GM23338 (cell line): Measurements from ENCODE around the gene MAPK4. TPM values are rescaled to one million over a fixed set of nuclear protein-coding genes. Genes with fewer than 3 reads are reported as not detected.
"Not testable (repeated sequence)": the region's sequence is repeated elsewhere in the genome, so short reads cannot be mapped to it uniquely, and the experiment has no call there.

Source experiments
- ATAC-seq: fragments of 200-7000 bp; cut with Tn5 transposase; 3 replicates; pipeline ENCODE4 v1.9.1; 2020
- DNase-seq: peaks from one replicate; pipeline ENCODE4 v3.0.0-alpha.2; 2015; ENCODE audit warnings: low spot score
- H2AFZ ChIP-seq: fragments of 200-600 bp; sonication (generic); 2 replicates; pipeline ENCODE4 v1.8.0; 2016; ENCODE audit warnings: antibody characterized with exemption, mild to moderate bottlenecking, moderate library complexity
- H3F3A ChIP-seq: fragments of 200-600 bp; sonication (generic); replicated peaks from 2 replicates; pipeline ENCODE4 v1.8.0; 2017; ENCODE audit warnings: antibody characterized with exemption, mixed run types, low read depth
- H3K27ac ChIP-seq: fragments of 200-600 bp; sonication (generic); 2 replicates; pipeline ENCODE4 v1.6.1; 2016; ENCODE audit warnings: low read depth
- H3K27me3 ChIP-seq: fragments of 200-600 bp; sonication (generic); 2 replicates; pipeline ENCODE4 v1.8.0; 2016; ENCODE audit warnings: mild to moderate bottlenecking, mixed run types, moderate library complexity; ENCODE audit not compliant: insufficient read depth
- H3K36me3 ChIP-seq: fragments of 200-600 bp; sonication (generic); 2 replicates; pipeline ENCODE4 v1.8.0; 2016; ENCODE audit warnings: mild to moderate bottlenecking; ENCODE audit not compliant: insufficient read depth
- H3K4me1 ChIP-seq: fragments of 200-600 bp; sonication (generic); 2 replicates; pipeline ENCODE4 v1.8.0; 2016; ENCODE audit warnings: mild to moderate bottlenecking, moderate library complexity; ENCODE audit not compliant: insufficient read depth
- H3K4me2 ChIP-seq: fragments of 200-600 bp; sonication (generic); 2 replicates; pipeline ENCODE4 v1.7.1; 2017; ENCODE audit warnings: mixed run types
- H3K4me3 ChIP-seq: fragments of 200-600 bp; sonication (generic); 2 replicates; pipeline ENCODE4 v1.6.1; 2016; ENCODE audit warnings: mixed run types
- H3K79me2 ChIP-seq: fragments of 200-600 bp; sonication (generic); replicated peaks from 2 replicates; pipeline ENCODE4 v1.8.0; 2017; ENCODE audit warnings: mild to moderate bottlenecking; ENCODE audit not compliant: insufficient read depth
- H3K9me2 ChIP-seq: fragments of 200-600 bp; sonication (generic); 2 replicates; pipeline ENCODE4 v1.8.0; 2017; ENCODE audit not compliant: insufficient read depth
- H4K20me1 ChIP-seq: fragments of 200-600 bp; sonication (generic); replicated peaks from 2 replicates; pipeline ENCODE4 v1.8.0; 2017; ENCODE audit warnings: mild to moderate bottlenecking; ENCODE audit not compliant: insufficient read depth
- H3K27ac Mint-ChIP-seq: 2 replicates; pipeline ENCODE4 v1.8.0; 2020; ENCODE audit warnings: inconsistent platforms, mild to moderate bottlenecking, moderate library complexity, mixed read lengths
- H3K27me3 Mint-ChIP-seq: 3 replicates; pipeline ENCODE4 v1.8.0; 2022; ENCODE audit warnings: low read depth, mild to moderate bottlenecking, moderate library complexity, mixed read lengths, inconsistent platforms; ENCODE audit not compliant: insufficient read depth, poor library complexity
- H3K36me3 Mint-ChIP-seq: 3 replicates; pipeline ENCODE4 v1.8.0; 2021; ENCODE audit warnings: low read depth, mild to moderate bottlenecking, inconsistent platforms, moderate library complexity, mixed read lengths
- H3K4me1 Mint-ChIP-seq: 3 replicates; pipeline ENCODE4 v1.8.0; 2020; ENCODE audit warnings: mild to moderate bottlenecking, inconsistent platforms, mixed read lengths
- H3K4me3 Mint-ChIP-seq: 3 replicates; pipeline ENCODE4 v1.8.0; 2021; ENCODE audit warnings: moderate library complexity, mild to moderate bottlenecking, inconsistent platforms, mixed read lengths
- H3K9me3 Mint-ChIP-seq: 3 replicates; pipeline ENCODE4 v1.8.0; 2020; ENCODE audit warnings: moderate library complexity, mild to moderate bottlenecking, inconsistent platforms, mixed read lengths
- CREB1 ChIP-seq: fragments of 250-450 bp; sonication (Bioruptor Pico); IDR thresholded peaks from 2 replicates; pipeline ENCODE4 v1.5.0; 2020; ENCODE audit warnings: low read depth, mild to moderate bottlenecking, moderate library complexity
- EZH2phosphoT487 ChIP-seq: fragments of 200-600 bp; sonication (generic); IDR thresholded peaks from one replicate; pipeline ENCODE4 v1.8.1; 2018; ENCODE audit warnings: antibody characterized with exemption; ENCODE audit not compliant: unreplicated experiment
- STAT1 ChIP-seq: IDR thresholded peaks from one replicate; pipeline ENCODE4 v1.6.1; 2016; ENCODE audit warnings: antibody characterized with exemption; ENCODE audit not compliant: unreplicated experiment
- ZNF462 ChIP-seq: fragments of 250-450 bp; sonication (Bioruptor Pico); IDR thresholded peaks from 2 replicates; pipeline ENCODE4 v1.5.0; 2020; ENCODE audit warnings: mild to moderate bottlenecking, moderate library complexity
- polyA plus RNA-seq: library from polyadenylated mRNA; unstranded; fragments of >200 nt; fragmentation: Nextera tagmentation; extraction: Ambion mirVana; gene quantifications from 2 replicates; pipeline ENCODE4 v1.2.1, GENCODE V29; 2016
- total RNA-seq: library from RNA; depleted of rRNA; stranded (reverse); fragments of >200 nt; shearing (Covaris generic); gene quantifications from 2 replicates; pipeline ENCODE4 v1.2.3, GENCODE V29; 2014

The MAPK4 gene
- total and polyA plus RNA-seq, 2 experiments from 2014 or later = 1.3 to 4.4 TPM

DNA sequence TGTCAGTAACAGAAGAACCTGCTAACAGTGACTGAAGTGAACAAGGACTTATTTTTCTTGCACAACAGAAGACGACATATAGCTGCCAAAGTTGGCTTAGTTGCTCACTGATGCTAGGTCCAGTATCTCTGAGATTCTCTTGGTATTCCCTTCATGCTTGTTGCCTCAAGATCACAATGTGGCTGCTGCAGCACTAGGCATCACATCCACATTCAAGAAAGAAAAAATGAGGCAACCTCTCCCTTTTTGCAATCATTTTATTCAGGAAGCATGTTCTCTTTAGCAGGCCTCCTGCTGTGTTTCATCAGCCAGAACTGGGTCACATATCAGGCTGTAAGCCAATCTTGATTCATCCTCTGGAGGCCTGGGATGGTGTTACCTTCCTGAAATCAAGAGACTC is 11.7 kb upstream of the MAPK4 start:
- no peak overlapping the region for H2AFZ ChIP-seq
- no peak for TF ChIP-seq CREB1
- TF ChIP-seq STAT1 = no peak
- TF ChIP-seq EZH2phosphoT487 = no peak
- no peak for TF ChIP-seq ZNF462
- no peak overlapping the region for H3K4me3 ChIP-seq
- H3K9me3 Mint-ChIP-seq = no peaks in the 10 kb centered on the region
- no peak overlapping the region for H3K27ac Mint-ChIP-seq
- H3K27me3 Mint-ChIP-seq = peaks cover 3% of the 10 kb centered on the region
- H3K4me1 ChIP-seq = no peaks in the 10 kb centered on the region
- no peaks in the 10 kb centered on the region for H3K36me3 ChIP-seq
- no peaks in the 10 kb centered on the region for H3K27me3 ChIP-seq
- no peak for ATAC-seq
- no peak overlapping the region for H3K4me2 ChIP-seq
- no peaks in the 10 kb centered on the region for H3K36me3 Mint-ChIP-seq
- no peaks in the 10 kb centered on the region for H4K20me1 ChIP-seq
- no peak overlapping the region for H3K4me3 Mint-ChIP-seq
- H3K27ac ChIP-seq = no peak overlapping the region
- DNase-seq = no peak
- peaks cover 2% of the 10 kb centered on the region; the same call in 1 of the 3 replicates for H3K4me1 Mint-ChIP-seq
- 0 out of 2 replicates have a peak, but pooled peaks cover 6% of the 10 kb centered on the region for H3K9me2 ChIP-seq
- H3K79me2 ChIP-seq = no peaks in the 10 kb centered on the region
- no peaks in the 10 kb centered on the region for H3F3A ChIP-seq

GRCh38 chr18:50551651-50552050 is 8.2 kb upstream of the MAPK4 start:
- H4K20me1 ChIP-seq, H3K27ac Mint-ChIP-seq, H3K36me3 Mint-ChIP-seq, DNase-seq, ATAC-seq, H3K27me3 Mint-ChIP-seq, H3K4me2 ChIP-seq, H3K4me1 Mint-ChIP-seq, H3K4me3 ChIP-seq, H3K36me3 ChIP-seq, H3K27me3 ChIP-seq, H3K4me3 Mint-ChIP-seq, H3F3A ChIP-seq, H3K79me2 ChIP-seq, H2AFZ ChIP-seq, H3K27ac ChIP-seq, H3K4me1 ChIP-seq: not testable (repeated sequence)
- H3K9me2 ChIP-seq = peaks cover 11% of the 10 kb centered on the region; the same call in 1 of the 2 replicates
- H3K9me3 Mint-ChIP-seq = peaks cover 12% of the 10 kb centered on the region
